ENCODE results near the gene STAT6.
"Not testable (repeated sequence)": the region's sequence is repeated elsewhere in the genome, so short reads cannot be mapped to it uniquely, and the experiment has no call there.

The STAT6 gene

DNA sequence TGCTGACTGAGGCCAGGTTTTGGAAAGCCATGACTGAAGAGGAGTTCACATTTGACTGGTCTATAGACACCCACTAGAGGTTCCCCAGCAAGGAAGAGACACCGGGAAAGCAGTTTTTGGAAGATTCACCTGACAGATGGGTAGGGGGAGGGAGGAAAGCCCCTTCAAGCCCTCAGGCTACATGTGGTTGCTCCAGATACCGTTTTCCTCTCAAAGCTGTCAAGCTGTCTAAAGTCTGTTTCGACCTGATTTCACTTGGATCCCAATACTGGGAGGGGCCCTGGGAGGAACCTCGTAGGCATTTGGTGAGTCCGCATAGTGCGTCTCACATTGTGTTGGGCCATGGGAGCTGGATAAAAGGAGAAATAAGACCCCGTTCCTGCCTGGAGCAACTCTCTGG is 15.4 kb upstream of the STAT6 start:
- no peak for DNase-seq (ENCODE audit: low read depth, low spot score)

- no peak for DNase-seq (ENCODE audit: low read depth, low spot score)
Observed at GRCh38 chr12:57126061-57126460, 14.9 kb upstream of the STAT6 start.

- peak; percentile 59 for DNase-seq (ENCODE audit: low read depth, low spot score)
Observed at GRCh38 chr12:57124261-57124877, 13.2 kb upstream of the STAT6 start.

DNA sequence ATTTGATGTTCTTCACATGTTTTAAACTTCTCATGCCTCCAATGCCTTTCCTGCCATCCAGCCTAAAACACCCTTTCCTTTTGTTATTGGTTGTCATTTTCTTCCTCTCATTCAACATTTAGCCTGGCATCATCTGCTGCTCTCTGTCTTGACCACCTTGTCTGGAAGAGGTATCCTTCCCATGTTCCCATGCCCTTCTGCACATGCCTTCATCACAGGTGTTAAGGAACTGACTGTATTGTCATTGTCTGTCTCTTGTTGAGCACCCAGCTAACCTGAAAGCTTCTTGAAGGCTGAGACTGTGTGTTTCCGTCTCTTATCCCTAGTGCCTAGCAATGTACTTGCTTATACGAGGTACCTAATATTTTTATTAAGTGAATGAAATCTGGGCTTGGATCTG is 12.7 kb upstream of the STAT6 start:
- DNase-seq (ENCODE audit: low read depth, low spot score): no peak

DNA sequence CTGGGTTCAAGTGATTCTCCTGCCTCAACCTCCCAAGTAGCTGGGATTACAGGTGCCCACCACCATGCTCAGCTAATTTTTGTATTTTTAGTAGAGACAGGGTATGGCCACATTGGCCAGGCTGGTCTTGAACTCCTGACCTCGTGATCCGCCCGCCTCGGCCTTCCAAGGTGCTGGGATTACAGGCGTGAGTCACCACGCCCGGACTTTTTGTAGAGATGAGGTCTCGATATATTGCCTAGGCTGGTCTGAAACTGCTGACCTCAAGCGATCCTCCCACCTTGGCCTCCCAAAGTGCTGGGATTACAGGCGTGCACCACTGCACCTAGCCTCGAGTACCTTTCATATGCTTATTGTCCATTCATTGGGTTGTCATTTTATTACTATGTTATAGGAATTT is 9.6 kb upstream of the STAT6 start:
- not testable (repeated sequence) for DNase-seq (ENCODE audit: low read depth, low spot score)

GRCh38 chr12:57119294-57120085 is 8.3 kb upstream of the STAT6 start:
- no peak for DNase-seq (ENCODE audit: low read depth, low spot score)

DNA sequence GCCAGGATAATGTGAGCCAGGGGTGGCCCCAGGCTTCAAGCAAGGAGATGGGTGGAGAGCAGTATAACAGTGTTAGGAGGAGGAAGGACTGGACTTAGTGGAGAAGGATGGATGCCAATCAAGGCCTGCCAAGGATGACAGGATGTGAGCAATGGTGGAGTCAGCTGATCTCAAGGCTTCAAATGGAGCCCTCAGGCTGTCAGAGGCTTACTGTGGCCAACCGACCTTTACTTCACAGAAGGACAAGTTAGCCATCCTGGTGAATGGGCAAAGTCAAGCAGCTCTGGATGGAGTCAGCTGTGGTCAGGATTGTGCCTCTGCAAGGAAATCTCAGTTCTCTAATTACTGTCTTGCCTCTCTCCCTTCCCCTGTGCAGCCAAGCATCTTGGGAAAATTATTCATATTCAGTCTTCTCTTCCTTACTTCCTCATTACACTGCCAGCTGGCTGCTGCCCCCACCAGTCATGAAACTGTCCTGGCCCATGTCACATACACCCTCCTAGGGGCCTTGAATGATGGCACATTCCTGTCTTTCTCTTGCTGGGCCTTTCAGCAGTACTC is 7.6 kb upstream of the STAT6 start:
- no peak for DNase-seq (ENCODE audit: low read depth, low spot score)

GRCh38 chr12:57116580-57117281 is 5.6 kb upstream of the STAT6 start:
- DNase-seq (ENCODE audit: low read depth, low spot score): no peak

DNA sequence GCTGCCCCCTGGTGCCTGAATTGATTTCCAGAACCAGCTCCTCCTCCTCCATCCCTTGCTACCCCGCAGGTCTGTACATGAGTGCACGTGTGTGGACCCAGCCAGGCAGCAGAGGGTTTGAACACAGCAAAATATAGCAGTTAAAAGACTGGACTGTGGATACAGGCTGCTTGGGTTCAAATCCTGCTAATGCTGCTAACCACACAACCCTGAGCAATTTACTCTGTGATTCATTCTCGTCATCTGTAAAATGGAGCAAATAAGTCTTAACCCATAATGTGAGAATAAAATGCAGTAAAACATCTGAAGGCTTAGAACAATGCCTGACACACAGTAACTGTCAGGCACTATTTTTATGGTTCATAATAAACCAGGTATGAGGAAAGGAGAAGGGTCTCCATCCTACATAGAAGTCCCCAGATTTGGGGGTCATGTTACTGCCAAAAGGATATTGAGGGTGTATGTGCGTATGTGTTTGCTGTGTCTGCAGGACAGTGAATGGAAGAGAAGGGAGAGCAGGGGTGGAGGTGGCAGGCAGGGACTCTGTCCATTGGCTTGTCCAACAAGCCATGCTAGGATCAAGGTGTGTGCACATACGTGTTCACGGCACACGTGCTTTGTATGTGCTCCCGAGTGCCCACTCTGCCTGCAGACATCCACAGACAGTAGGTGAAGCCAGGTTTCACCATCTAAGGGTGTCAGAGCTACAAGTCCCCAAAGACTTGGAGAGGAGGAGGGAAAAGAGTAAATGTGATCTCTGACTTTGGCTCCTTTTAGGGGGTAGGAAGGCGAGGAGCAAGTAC is 1.5 kb upstream of the STAT6 start:
- no peak for DNase-seq (ENCODE audit: low read depth, low spot score)

DNA sequence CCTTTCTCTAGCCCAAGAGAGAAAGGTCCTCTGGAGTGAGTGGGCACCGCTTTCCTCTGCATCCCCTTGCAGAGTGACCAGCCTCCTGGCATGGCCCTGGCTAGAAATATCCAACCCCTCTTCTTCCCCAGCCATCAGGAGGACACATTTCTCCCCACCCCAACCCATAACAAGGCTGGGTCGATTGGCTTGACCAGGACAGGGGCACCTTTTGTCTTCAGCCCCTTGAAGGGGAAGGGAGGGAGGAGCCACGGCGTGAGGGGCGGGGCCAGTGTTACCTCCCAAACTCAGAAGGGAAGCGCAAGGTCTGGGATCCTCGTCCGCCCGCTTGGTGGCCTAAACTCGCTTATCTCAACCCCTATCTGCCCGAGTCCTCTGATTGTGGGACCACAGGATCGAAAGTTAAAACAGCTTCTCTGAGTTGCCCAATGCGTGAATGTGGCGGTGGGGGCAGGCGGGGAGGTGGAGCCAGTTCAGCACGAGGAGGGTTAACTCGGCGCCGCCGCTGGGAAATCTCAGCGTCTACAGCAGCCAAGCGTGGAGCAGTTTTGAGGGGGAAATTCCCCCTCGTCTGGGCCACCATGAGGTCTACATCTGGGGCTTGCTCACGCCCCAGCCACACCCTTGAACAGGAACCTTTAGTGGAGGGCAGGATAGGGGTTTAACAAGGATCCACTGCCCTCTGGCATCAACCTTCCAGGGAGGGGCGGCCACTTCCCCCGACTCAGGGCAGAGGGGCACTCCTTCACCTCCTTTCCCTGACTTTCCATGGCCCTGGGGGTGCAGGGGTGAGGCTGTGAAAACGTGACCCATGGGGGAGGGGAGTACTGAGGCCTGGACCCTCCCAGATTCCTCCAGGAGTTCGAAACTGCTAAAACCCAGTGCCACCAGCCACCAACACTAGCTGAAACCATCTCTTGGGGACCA is 795 bp downstream of the STAT6 start:
- DNase-seq (ENCODE audit: low read depth, low spot score): no peak

- no peak for DNase-seq (ENCODE audit: low read depth, low spot score)
Observed at GRCh38 chr12:57109207-57110103, 1.7 kb downstream of the STAT6 start.

- DNase-seq (ENCODE audit: low read depth, low spot score): no peak
Observed at GRCh38 chr12:57107456-57108155, 3.6 kb downstream of the STAT6 start.

GRCh38 chr12:57106021-57106708 is 5.0 kb downstream of the STAT6 start:
- no peak for DNase-seq (ENCODE audit: low read depth, low spot score)

DNA sequence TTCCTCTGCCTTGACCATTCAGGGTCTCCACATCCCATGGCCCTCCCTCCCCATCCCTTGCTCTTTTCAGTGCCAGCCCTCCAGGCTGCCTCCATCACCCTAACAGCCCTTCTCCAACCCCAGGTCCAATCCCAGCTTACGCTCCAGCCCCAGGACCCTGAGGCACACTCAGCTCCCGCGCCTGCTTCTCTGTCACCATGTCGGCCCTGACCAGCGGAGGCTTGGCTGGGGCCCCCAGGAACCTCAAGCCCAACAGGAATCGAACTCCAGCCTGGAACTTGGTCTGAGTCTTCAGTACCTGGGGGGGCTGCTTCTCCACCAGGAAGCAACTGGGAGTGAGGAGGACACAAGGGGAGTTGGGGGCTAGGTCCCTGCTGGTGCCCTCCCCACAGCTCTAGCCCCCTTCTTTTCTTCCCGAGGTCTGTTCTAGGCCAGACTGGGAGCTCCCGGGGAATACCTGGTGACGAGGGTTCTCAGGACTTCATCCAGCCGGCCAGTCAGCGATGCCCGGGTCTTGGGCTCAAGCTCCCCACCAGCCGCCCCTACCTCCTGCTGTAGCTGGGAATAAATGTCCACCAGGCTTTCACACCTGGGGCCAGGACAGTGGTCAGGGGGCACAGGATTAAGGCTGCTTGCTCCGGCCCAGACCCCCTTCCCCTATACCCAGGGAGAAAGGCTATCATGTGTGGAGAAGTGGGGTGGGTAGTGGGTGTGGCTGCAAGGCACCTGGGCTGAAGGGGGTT is 6.0 kb downstream of the STAT6 start:
- no peak for DNase-seq (ENCODE audit: low read depth, low spot score)

DNA sequence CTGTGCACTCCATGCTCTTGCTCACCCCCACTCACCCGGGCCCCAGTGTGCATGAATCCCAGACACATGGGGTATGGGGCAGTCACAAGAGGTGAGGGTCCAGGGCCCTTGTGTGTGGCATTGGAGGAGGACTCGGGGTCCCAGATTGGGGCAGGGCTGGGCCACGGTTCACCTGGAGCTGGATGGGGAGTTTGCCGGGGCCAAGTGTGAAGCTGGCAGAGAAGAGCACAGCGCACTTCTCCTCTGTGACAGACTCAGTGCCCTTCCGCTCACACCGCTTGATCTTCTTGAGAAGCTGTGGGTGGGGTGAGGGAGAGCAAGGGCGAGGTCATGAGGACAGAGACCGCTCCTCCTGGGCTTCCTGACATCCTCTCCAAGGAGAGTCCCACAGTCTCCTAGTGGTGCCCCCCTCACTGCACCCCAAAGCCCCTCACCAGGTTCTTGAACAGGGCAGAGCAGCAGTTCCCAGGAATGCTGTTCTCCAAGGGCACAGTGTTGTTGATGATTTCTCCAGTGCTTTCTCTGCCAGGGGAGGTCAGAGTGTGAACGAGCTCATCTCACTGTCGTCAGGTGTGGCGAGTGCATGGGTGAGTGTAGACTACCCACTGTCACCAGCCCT is 6.8 kb downstream of the STAT6 start:
- no peak for DNase-seq (ENCODE audit: low read depth, low spot score)

DNA sequence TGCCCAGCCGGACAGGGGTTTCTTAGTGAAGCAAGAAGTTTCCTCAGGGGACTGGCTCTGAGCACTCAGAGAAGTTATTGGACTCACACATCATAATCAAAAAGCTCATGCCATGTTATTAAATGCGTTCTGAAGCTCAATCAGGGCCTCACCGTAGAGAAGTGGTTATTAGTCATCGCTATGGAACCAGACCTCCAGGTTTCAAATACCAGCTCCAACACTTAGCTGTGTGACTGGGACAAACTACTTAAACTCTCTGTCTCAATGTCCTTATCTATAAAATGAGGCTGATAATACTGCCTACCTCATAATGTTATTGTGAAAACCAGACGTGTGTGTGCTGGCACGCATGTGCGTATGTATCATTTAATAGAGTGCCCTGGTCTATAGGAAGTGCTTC is 7.3 kb downstream of the STAT6 start:
- no peak for DNase-seq (ENCODE audit: low read depth, low spot score)
